COLO829 (cell line): ENCODE data around the gene UBE3B.
A peak's percentile ranks its signal among the peaks of the same experiment; 100 is the strongest.
"Not testable (repeated sequence)": the region's sequence is repeated elsewhere in the genome, so short reads cannot be mapped to it uniquely, and the experiment has no call there.

ENCODE experiments used
- DNase-seq: peaks from one replicate; pipeline ENCODE4 v3.0.0; 2012; ENCODE audit warnings: low spot score

UBE3B gene

GRCh38 chr12:109449845-109450532 is 27.4 kb upstream of the UBE3B start:
- DNase-seq = no peak

DNA sequence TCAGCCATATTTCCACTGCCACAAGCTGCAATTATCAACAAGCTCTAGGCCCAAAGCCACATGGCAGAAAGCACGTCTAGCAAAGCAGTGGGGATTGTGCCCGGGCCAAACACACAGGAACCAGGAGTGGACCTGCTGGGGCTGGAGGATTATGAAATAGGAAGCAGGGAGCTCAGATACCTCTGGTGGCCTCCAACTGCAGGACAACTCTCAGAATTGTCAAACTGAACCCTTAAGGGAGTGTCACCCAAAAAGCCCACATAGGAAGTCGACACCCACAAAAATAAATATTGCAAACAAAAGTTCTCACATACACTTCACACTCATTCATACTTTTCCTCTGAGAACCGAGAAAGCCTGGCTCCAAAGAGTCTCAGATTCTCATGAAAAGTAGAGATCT is 26.5 kb upstream of the UBE3B start:
- no peak for DNase-seq

DNA sequence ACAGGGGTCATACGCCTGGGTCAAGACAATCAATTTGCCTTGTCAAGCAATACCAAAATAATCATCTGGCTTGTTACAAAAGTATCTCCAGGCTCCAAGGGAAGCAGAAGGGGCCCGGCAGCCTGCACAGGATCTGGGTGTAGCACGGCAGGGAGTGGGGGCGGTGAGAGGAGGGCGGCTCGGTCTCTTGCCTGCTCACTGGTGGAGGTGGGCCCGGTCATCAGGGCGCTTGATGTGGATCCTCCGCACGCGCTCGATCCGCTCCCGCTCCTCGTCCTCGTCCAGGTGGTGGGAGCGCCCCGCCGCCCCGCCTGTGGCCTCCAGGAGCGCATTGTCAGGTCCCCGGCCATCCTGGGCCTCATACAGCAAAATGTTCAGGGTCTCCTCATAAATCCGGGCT is 26.0 kb upstream of the UBE3B start:
- DNase-seq = no peak

- DNase-seq = no peak
Observed at GRCh38 chr12:109452489-109452888, 24.9 kb upstream of the UBE3B start.

GRCh38 chr12:109455706-109456105 is 21.7 kb upstream of the UBE3B start:
- DNase-seq = no peak

DNA sequence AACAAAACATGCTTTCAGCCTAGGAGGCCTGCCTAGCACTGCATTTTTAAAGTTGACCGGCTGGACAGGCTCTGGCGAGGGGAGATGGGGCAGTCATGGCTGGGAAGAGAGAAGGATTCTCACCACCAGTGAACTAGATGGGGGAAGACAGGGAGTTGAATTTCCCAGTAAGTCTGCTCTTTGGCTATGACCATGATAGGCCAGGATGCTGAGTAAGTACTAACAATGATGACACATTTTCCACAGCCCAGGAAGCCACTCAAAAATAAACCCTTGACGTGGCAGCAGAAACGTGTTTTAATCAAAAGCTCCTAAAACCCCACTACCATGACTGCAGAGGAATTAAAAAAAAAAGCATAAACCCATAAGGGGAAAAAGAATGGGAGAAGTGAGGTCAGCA is 19.3 kb upstream of the UBE3B start:
- DNase-seq = no peak

DNA sequence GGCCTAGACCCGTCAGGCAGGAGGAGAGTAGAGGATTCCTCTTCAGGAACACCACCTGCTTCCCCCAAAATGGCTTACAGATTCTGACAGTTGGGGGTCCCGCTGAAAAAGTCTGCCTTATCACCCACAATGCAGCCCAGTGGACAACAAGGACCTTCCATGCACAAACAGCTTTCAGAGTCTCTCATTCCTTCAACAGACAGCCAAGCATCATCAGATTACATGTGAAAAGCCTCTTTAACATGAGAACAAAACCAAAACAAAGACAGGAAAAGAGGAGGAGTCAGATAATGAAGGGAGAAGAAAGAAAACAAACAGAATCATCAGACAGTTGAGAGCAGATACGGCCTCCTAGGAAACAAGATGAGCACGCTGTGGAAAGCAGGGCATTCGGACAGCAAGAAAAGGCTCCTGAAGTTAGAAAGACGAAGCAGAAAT is 18.6 kb upstream of the UBE3B start:
- DNase-seq = no peak

DNA sequence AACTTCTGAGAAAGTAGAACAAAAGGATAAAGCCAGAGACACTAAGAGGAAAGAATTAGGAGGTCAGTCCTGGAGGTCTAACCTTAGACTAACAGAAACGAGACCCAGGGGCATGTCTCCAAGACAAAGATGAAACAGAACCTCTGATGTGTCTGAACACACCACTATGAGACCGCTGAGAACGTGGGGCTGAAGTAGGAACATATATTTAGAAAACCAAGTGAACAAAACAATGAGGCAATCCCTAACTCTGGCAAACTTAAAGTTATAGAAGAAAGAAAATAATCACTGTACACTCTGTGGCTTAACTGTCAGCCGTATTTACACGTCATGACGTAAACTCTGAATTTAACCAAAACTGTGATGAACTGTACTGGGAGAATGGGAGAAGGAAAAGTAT is 18.2 kb upstream of the UBE3B start:
- no peak for DNase-seq

- no peak for DNase-seq
Observed at GRCh38 chr12:109460538-109460937, 16.9 kb upstream of the UBE3B start.

DNA sequence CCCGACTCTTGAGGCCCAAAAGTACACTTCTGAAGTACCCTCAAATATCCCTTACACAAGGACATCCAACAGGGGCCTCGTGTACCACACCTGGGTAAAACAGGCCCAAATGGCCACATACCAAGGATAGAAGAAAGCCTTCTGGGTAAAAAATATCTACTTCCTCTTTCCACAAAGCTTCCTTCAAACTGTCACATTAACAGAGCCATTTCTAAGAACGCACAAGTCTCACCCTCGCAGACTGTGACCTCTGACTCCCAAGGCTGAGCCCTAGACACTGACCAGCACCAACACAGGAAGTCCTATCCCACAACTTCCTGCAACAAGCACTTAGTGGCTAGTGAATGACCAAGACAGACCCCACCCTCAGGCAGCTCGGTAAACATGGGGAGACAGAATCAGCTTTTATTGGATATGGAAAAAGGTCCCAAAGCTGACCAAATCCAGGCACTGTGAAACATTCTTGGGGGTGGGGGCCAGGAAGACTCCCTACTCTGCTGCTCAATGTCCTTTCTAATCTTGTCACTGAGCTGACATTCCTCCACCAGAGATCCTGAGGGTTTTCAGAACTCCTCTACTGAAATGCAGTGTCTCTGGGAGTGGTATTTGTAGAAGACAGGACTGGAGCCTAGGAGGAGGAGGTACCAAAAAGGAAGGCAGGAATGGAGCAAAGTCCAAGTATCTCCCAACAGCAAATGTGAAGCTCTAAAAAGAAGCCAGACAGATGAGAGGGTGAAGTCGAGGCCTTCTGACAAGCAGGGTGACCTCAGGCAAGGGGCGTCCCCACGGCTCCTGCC is 16.2 kb upstream of the UBE3B start:
- DNase-seq = no peak

DNA sequence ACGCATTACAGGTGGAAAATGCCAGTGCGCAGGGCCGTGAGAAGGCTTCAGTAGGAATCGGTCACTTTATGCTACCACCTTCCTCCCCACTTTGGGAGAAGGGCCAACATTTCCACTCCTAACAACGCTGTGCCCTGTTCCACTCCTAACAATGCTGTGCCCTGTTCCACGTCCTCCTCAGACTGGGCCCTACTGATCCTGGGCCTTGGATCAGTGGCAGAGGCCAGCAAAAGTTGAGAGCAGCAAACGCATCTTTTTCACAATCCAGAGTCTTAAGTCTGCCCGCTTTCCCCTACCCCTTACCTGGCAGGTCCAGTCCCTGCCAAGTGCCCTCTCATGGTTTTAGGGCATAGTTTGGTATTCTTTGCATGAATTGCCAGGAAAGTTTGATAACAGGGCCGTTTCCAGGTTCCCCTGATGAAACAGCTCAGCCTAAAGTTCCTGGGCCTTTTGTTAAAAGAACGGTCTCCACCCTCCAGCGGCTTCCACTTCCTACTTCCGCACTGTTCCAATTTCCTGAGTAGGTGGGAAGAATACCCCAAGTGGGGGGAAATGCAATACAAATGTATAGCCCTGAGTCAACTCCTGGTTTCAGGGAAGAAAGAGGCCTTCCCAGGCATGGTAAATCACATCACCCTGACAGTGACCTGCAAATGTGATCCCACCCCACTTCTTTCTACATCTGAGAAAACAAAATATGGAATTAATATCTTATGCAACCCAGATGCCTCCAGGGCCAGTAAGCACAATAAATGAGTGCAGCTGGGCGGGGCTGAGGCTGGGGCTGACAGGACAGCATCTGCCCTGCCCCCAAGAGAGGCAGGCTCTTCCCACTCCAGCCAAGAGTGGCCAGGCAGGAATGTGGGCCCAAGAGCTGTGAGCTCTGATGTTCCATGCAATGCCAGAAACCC is 15.3 kb upstream of the UBE3B start:
- DNase-seq = peak; percentile 61

- DNase-seq = peak; percentile 91
Observed at GRCh38 chr12:109462868-109463692, 14.4 kb upstream of the UBE3B start.

DNA sequence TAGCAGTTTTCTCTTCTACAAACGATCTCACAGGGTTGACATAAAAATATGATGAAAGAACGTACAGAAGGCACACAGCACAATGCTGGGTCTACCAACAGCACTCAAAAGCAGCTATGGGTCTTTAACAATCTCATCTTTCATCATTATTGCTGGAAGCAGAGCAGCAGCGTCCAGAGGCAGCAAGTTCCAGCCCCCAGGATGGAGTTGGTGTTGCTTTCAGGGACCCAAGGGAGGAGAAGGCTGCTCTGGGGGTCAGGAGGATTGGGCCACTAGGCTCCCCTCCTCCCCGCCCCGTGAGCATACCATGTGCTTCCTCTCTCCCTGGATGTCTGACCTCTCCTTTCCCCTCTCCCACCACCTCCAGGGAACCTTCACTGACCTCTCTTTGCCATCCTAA is 13.7 kb upstream of the UBE3B start:
- no peak for DNase-seq

DNA sequence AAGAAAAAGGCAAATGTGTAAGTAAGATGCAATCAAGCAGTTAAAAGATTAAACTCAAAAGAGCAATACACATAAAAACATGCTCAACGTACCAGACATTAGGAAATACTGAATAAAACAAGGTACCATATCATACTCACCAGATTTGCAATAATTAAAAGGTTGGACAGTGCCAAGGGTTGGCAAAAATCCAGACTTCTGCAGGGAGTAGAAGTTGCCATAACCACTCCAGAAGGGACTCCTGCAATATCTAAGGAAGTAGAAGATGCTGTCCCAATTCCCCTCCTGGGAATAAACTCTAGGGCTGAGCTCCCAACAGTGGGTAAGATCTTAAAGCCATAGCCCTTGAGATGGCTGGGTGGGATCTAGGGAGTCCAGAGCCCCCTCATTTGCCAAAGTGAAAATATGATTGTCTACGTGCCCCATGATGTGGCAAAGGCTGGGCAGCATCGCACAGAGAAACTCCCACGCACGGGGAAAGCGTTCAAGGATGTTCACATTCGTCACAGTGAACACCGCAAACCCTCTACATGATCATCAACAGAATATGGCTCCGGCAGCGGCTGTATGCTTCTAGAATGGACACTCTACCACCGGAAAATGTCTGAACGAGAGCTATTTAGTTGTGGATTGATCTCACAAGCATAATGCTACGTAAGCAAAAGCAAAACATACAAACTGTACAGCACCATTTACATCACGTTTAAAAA is 12.6 kb upstream of the UBE3B start:
- no peak for DNase-seq

DNA sequence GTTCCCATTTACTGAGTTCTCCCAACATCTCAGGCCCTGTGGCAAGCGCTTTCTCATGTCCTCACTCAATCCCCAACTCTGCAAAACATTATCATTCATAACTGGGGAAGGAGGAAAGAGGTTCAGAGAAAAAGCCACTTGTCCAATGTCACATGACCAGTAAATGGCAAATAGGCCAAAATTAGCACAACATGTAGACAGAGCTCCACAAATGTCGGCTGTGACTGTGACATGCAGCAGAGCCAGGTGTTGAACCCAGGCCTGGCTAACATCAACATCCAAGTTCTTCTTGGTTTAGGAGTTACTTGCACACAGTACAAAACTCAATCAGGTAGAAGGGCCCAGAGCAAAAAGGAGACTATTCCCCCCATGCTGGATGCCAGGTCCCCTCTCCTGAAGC is 11.1 kb upstream of the UBE3B start:
- DNase-seq = no peak

DNA sequence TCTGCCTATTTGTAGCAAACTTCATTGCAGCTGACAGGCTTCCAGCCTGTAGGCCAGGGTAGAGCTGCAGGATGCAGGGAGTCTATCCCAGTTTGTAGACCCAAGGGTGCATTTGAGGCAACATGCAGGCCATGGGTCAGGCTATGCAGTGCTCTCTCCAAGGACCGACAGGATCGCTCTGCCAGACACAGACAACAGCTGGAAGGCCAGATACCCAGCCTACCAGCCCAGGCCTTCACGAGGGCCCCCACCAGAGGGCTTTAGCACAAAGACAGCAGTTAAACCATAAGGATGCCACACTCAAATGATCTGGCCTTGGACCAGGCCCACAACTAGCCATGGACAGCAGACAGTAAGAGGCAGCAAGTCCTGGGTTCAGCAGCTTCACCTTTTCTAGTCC is 10.6 kb upstream of the UBE3B start:
- no peak for DNase-seq

GRCh38 chr12:109467978-109468676 is 9.3 kb upstream of the UBE3B start:
- no peak for DNase-seq

DNA sequence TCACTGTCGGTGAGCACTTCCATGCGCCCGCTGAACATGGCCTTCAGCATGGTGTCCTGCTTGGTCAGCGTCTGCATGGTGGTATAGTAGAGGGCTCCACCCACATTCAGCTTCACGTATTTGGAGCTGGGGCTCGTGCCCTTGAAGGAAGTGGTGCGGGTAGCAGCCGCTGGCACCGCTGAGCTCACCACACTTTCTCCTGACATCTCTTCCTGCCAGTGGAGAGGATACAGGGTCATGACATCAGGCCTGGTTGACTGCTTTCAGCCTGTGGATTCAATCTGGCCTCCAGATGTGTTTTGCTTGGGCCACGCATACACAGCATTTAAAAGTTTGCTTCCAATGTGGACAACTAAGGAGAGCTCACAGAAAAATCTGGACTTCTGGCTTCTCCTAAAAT is 7.9 kb upstream of the UBE3B start:
- no peak for DNase-seq

DNA sequence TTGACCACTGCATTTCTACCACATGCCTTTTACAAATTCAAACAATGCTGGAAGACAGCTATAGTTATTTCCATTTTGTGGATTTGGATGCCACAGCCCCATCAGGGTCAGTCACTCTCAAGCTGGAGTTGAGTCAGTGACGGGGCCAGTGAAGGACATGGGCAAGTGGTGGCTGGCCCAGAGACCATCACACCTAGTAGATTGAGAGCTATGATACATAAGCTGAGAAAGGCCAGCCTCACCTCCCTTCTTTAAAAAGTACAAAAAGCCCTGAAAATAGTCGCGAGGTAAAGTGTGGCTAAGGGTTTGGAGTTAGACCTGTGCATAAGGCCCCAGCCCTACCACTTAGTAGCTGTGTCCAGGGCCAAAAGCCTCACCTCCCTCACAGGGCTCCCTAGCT is 4.4 kb upstream of the UBE3B start:
- no peak for DNase-seq

- DNase-seq = not testable (repeated sequence)
Observed at GRCh38 chr12:109473526-109474270, 3.7 kb upstream of the UBE3B start.
